Measurements from ENCODE around the gene ESR1. TPM values are rescaled to one million over a fixed set of nuclear protein-coding genes. Genes with fewer than 3 reads are reported as not detected.

Gene ESR1
- total RNA-seq, 4 donors from 2014 or later = 0.13 to 7.4 TPM; not detected in 2

DNA sequence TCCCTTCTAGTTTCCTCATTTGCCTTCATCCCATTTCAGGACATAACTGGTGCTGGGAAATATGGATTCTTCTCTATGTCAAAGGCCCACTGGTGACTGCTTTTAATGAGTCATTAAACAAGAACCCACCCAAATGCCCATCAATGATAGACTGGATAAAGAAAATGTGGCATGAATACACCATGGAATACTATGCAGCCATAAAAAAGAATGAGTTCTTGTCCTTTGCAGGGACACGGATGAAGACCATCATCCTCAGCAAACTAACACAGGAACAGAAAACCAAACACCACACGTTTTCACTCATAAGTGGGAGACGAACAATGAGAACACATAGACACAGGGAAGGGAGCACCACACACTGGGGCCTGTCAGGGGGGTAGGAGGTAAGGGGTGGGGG is 310.7 kb downstream of the ESR1 start:
- DNase-seq = no peak
- TF ChIP-seq, protein P1, sequence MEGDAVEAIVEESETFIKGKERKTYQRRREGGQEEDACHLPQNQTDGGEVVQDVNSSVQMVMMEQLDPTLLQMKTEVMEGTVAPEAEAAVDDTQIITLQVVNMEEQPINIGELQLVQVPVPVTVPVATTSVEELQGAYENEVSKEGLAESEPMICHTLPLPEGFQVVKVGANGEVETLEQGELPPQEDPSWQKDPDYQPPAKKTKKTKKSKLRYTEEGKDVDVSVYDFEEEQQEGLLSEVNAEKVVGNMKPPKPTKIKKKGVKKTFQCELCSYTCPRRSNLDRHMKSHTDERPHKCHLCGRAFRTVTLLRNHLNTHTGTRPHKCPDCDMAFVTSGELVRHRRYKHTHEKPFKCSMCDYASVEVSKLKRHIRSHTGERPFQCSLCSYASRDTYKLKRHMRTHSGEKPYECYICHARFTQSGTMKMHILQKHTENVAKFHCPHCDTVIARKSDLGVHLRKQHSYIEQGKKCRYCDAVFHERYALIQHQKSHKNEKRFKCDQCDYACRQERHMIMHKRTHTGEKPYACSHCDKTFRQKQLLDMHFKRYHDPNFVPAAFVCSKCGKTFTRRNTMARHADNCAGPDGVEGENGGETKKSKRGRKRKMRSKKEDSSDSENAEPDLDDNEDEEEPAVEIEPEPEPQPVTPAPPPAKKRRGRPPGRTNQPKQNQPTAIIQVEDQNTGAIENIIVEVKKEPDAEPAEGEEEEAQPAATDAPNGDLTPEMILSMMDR (IDR thresholded peaks at IDR 0.05) = no peak

DNA sequence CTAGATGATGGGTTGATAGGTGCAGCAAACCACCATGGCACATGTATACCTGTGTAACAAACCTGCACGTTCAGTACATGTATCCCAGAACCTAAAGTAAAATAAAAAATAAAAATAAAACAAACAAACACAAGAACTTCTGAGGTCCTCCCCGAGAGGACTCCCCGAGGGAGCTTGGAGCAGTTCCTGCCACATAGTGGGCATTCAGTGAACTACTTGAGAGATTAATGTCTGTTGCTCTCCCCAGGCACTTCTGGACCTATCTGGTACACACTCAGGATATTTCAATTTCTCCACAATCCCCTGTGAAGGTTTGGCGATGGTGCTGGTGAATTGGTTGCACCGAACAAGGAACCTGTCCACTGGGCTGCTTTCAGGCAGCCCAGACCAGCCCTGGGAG is 311.2 kb downstream of the ESR1 start:
- no peak overlapping the region for H3K27ac ChIP-seq
- H3K36me3 ChIP-seq = peaks cover 0 to 31% (median 0%) of the 10 kb centered on the region in 3 donors
- no peaks in the 10 kb centered on the region for H3K27me3 ChIP-seq
- TF ChIP-seq, protein P1 (IDR thresholded peaks at IDR 0.05) = no peak
- TF ChIP-seq POLR2A (IDR thresholded peaks at IDR 0.05) = no peak
- DNase-seq = no peak
- H3K4me3 ChIP-seq = no peak overlapping the region
- H3K4me1 ChIP-seq = no peaks in the 10 kb centered on the region
- no peaks in the 10 kb centered on the region for H3K9me3 ChIP-seq

More for the DNA sequence above, 310.7 kb downstream of the ESR1 start:
- Histone ChIP-seq H3K4me1 (no peaks in the 10 kb centered on the region), H3K4me3 (no peak overlapping the region), H3K27me3 (no peaks in the 10 kb centered on the region), H3K9me3 (no peaks in the 10 kb centered on the region), H3K27ac (no peak overlapping the region), H3K36me3 (peaks cover 0 to 31% (median 0%) of the 10 kb centered on the region in 3 donors)

DNA sequence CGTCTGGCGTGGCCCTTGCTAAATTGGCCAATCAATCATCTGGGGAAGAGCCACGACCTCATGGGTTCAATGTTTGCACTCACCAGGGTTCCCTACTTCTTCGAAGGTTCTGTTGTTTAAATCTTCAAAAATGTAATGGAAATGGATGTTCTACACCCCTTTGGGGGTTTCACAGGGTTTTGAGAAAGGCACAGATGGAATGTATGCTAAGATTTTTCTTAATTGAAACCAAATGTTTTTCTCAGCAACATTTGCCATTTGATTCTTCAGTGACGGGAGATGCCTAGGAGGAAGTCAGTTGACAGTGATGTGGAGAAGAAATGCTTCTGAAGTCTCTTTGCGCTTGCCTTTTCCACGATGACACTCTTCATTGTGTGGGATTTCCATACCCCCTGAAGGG is 312.3 kb downstream of the ESR1 start:
- Histone ChIP-seq H3K27me3 (no peaks in the 10 kb centered on the region), H3K27ac (no peak overlapping the region), H3K4me3 (no peak overlapping the region), H3K4me1 (no peaks in the 10 kb centered on the region), H3K36me3 (peaks cover 0 to 31% (median 0%) of the 10 kb centered on the region in 3 donors), H3K9me3 (no peaks in the 10 kb centered on the region)
- TF ChIP-seq, protein P1 (IDR thresholded peaks at IDR 0.05) = no peak
- TF ChIP-seq POLR2A (IDR thresholded peaks at IDR 0.05) = no peak
- DNase-seq = no peak

DNA sequence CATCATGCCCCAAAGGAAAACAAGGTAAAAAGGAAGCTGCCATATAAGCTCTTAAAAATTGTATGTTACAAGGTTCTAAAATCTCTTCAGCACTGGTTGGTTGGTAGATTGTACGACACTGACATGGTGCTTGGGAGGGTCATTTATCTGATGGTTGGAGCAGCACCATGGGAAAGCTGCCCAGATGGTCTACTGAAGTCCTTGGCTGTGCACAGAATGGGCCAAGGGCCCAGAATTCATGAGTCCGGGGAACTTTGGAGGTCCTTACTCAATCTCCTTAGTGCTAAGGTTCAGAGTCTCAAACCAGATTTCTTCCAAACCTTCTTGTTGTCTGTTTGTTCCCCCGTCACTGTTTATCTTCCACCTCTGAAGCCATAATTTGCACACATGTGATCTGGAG is 314.4 kb downstream of the ESR1 start:
- DNase-seq = no peak

DNA sequence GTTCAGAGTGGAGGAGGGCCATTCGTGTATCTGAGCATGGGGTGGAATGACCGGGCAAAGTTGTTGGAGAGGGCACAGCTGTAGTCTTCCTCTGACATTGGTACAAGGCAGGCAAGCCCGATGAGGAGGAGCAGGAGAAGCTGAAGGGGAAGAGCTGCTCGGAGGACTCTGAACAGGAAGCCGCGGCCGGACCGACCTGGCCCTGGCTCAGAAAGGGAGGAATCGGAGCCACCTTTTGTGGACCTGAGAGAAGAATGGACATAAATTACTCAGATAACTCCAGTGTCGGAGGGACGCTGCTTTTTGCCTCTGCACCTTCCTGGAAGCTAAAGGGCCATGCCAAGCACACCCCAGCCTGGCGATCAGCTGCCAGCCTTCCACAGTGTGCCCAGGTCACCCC is 315.0 kb downstream of the ESR1 start:
- TF ChIP-seq, protein P1 (IDR thresholded peaks at IDR 0.05) = no peak
- TF ChIP-seq POLR2A (IDR thresholded peaks at IDR 0.05) = no peak
- Histone ChIP-seq H3K4me3 (no peak overlapping the region), H3K27ac (no peak overlapping the region), H3K27me3 (no peaks in the 10 kb centered on the region), H3K36me3 (peaks cover 0 to 31% (median 0%) of the 10 kb centered on the region in 3 donors), H3K9me3 (no peaks in the 10 kb centered on the region), H3K4me1 (no peaks in the 10 kb centered on the region)
- DNase-seq = no peak

More for the DNA sequence above, 314.4 kb downstream of the ESR1 start:
- TF ChIP-seq, protein P1 (IDR thresholded peaks at IDR 0.05) = no peak
- no peak for TF ChIP-seq POLR2A (IDR thresholded peaks at IDR 0.05)
- H3K27ac ChIP-seq = no peak overlapping the region
- no peaks in the 10 kb centered on the region for H3K9me3 ChIP-seq
- H3K4me3 ChIP-seq = no peak overlapping the region
- no peaks in the 10 kb centered on the region for H3K4me1 ChIP-seq
- H3K36me3 ChIP-seq = peaks cover 0 to 31% (median 0%) of the 10 kb centered on the region in 3 donors
- no peaks in the 10 kb centered on the region for H3K27me3 ChIP-seq

DNA sequence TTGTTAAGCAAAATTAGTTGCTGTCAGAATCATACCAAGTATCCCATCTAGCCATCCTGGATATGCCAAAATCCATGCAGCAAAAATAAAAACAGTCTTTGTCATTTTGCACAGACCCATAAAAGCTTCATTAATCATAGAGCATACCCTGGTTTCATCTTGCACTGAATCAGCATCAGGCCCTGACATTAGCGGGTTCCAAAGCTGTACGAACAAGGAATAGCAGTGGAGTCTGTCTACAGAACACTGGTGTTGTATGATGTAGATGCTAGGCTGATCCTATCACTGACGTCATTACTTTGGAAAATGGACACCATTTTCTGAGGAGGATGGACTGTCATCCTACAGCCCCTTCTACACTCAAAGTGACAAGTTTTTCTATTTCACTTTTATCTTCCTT is 315.6 kb downstream of the ESR1 start:
- no peak overlapping the region for H3K27ac ChIP-seq
- H3K4me1 ChIP-seq = no peaks in the 10 kb centered on the region
- no peak overlapping the region for H3K4me3 ChIP-seq
- no peaks in the 10 kb centered on the region for H3K9me3 ChIP-seq
- TF ChIP-seq POLR2A (IDR thresholded peaks at IDR 0.05) = no peak
- TF ChIP-seq, protein P1 (IDR thresholded peaks at IDR 0.05) = no peak
- no peaks in the 10 kb centered on the region for H3K27me3 ChIP-seq
- peaks cover 0 to 31% (median 0%) of the 10 kb centered on the region in 3 donors for H3K36me3 ChIP-seq
- DNase-seq = no peak
